SKM-1 (cell line): Measurements from ENCODE around the gene TAOK2.
"Not testable (repeated sequence)": the region's sequence is repeated elsewhere in the genome, so short reads cannot be mapped to it uniquely, and the experiment has no call there.

Experiments used
- DNase-seq: peaks from one replicate; lab custom pipeline; 2025; ENCODE audit not compliant: unreplicated experiment; lab: John Stamatoyannopoulos, UW

TAOK2 gene

DNA sequence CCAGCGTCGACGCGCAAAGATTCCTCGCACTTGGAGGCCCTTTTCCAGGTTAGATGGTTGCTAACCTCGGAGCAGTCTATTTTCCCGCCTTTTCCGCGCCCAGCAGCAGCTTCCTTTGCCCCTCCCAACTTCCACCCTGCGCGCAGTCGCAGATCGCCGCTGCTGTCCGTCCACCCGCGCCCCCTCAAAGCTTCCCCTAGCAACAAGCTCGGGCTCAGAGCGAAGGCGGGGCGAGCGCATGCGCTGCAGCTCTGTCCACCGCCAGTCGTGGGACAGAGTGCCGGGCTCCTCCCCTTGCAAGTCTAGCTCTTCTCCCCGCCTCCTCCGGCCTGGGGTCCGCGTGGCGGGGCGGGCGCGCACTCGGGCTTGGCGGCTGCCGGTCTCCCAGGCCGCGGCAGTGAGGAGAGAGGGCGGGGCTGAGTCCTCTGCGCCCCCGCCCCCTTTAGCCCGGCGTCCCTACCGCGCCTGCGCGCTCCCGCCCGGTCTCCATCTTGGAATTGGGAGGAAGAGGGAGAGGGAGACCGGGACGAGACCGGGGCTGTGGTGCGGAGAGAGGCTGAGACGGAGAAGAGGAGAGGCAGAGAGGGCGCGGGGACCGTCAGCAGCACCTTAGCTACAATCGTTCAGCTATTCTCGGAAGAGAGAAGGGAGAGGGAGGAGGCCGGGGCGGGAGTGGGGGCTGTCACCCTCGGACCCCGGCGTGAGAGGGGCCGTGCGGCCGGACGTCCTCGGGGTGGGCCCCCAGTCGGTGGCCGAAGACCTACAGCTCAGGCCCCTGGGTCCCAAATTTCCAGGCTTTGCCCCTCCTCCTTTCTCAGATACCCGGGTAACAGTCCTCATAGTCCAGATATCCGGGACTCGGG is at the start of gene TAOK2:
Gene TAOK2 (plus strand): TSS at position 485 of the 863 bp plus-strand sequence. CDS start 3,905 bp downstream, outside the sequence.
- DNase-seq = peak; percentile 97

DNA sequence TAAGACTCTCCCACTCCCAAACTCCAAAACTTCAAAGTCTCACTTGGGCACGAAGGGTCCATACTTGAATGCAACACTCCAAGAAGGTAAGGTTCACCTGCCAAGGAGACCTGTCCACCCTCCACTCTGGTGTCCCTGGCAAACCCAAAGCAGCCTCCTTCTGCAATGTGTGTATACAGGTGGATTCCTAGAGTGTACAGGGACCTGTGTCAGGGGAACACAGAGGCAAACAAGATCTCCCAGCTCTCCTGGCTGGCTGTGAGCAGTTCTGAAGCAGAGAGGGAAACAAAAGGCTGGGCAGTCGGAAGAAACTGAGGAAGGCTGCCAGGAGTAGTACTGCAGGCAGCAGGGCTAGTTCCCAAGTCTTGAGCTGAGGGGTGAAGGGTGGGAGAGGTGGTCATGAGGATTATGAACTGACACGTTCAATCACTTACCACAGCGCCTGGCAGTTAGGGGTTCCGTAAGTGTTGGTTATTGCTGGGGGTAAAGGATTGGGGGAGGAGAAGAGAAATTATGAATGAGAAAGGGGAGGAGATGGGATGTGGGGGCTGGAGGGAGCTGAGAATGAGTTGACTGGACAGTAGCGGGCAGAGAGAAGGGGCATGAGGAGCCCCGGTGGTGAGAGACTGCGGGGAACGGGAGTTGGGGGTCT is 48.4 kb upstream of the TAOK2 start:
- DNase-seq = no peak

DNA sequence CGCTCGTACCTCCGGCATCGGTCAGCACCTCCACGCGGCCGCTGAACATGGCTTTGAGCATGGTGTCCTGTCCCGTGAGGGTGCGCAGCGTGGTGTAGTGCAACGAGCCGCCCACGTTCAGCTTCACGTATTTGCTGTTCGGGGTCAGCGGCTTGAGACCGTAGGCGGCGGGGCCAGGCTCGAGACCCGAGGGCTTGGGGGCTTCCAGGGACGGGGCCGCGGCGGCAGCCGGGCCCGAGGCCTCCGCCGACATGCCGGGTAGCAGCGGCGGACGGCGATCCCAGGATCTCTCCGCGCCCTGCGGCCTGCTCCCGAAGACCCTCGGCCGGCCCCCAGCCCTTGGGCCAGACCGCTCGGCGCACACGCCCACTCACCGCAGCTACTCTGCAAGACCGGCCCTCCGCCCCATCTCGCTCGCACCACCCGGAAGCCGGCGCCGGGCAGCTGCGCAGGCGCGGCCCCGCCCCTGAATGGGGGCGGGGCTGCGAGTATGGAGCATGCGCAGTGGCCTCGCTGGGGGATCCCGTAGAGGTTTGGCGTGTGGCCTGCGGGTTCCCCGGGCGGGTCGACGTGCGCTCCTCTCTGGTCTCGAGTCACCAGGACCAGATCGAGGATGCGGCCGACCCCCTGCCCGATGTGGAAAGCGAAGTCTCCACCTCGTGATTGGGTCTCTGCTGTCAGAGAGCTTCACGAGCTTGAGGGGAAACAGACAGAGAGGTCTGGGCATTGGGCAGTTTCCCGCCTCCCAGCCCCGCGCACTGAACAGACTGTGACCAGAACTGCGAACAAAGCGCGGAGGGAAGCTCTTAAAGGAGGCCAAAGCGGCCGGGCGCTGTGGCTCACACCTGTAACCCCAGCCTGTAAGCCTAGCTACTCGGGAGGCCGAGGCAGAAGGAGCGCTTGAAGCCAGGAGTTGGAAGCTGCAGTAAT is 47.6 kb upstream of the TAOK2 start, which contains the start of gene KCTD13:
Gene KCTD13 (minus strand): TSS at position 446 of the 930 bp plus-strand sequence. CDS start 193 bp downstream, at position 253.
- peak; percentile 78 for DNase-seq

DNA sequence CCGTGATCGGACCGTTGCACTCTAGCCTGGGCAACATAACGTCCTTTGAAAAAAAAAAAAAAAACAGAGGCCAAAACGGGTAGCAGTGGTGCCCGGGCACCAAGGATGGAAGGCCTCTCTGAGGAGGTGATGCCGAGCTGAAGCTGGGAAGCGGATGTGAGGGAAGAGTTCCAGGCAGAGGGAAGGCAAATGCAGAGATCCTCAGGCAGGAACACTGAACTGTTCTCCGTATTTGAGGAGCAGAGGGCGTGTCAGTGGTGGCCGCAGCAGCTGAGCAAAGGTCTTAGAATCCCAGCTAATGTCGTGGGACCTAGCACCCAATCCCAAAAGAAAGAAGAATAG is 47.0 kb upstream of the TAOK2 start:
- no peak for DNase-seq

DNA sequence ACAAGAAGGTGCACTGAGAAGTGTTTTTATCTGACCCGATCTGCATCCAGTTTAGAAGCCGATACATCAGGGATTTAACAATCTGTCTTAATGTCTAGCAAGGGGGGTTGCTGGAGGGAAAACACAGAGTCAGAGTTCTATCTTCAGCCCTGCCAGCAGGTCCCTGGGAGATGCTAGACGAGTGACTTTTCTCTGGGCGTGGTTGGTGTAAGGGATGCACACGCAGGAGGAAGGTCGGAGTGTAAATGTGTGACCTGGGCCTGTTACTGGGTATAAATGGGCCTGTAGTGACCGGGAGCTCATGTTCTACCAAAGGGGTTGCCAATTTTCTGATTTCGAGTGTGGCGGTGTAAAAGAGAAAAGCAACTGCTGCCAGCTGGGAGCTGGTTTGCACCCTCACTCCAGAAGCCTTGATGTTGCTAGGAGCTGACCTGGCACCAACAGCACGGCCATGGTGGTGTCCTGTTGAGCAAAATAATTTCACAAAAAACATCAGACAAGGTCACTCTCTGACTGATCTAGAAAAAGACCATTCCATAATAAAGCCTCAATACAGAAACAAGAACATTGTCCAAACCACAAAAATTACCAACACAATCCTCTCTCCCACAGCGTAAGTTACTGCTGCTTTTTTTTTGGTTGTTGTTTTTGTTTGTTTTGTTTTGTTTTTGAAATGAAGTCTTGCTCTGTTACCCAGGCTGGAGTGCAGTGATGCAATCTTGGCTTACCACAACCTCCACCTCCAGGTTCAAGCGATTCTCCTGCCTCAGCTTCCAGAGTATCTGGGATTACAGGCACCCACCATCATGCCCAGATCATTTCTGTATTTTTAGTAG is 46.4 kb upstream of the TAOK2 start:
- DNase-seq = no peak

DNA sequence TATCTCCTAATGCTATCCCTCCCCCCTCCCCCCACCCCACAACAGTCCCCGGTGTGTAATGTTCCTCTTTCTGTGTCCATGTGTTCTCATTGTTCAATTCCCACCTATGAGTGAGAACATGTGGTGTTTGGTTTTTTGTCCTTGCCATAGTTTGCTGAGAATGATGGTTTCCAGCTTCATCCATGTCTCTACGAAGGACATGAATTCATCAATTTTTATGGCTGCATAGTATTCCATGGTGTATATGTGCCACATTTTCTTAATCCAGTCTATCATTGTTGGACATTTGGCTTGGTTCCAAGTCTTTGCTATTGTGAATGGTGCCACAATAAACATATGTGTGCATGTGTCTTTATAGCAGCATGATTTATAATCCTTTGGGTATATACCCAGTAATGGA is 41.9 kb upstream of the TAOK2 start:
- DNase-seq = not testable (repeated sequence)

DNA sequence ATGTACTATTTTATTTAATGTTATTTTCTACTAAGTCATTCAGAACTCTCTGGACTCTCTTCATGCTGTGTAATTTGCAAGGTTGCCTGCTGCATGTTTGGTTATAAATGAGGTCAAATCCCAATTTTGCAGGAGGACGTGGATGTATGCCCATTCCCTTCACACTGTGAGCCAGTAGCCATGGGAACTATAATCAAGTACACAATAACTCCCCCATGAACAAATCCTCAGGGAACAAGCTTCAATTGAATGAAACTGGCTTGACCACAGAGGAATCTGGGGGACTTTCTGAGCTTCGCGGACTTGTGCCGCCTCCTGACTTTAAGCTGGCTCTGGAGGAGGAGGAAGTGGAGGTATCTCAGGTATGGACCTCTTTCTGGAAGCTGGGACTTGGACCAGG is 33.0 kb upstream of the TAOK2 start:
- DNase-seq = no peak

DNA sequence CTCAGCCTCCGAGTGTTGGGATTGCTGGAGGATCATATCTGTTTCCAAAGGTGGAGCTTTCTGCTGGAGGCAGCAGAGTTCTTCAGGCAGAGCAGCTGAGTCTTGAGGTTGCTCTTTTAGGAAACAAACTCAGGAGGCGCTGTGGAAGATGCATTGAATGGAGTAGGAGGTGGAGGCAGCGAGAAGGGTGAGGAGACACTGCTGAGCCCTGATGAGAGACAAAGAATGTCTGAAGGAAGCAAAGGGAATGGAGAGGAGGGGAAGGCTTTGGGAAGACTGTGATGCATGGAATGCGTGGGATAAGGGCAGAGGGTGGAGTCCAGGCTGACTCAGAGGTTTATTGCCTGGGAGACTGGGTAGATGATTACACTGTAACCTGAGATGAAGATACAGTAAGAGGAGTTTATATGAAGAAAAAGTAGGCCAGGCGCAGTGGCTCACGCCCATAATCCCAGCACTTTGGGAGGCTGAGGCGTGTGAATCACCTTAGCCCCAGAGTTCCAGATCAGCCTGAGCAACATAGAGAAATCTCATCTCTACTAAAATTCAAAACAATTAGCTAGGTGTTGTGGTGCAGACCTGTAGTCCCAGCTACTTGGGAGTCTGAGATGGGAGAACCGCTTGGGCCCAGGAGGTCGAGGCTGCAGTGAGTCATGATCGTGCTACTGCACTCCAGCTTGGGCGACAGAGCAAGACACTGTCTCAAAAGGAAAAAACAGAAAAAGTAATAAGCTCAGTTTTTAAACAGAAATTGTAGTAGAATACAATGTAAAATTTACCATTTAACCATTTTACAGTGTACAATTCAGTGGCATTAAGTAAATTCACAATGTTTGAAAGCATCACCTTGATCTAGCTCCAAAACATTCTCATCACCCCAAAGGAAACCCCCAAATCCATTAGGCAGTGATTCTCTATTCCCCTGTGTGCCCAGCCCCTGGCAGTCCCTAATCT is 29.5 kb upstream of the TAOK2 start:
- no peak for DNase-seq

DNA sequence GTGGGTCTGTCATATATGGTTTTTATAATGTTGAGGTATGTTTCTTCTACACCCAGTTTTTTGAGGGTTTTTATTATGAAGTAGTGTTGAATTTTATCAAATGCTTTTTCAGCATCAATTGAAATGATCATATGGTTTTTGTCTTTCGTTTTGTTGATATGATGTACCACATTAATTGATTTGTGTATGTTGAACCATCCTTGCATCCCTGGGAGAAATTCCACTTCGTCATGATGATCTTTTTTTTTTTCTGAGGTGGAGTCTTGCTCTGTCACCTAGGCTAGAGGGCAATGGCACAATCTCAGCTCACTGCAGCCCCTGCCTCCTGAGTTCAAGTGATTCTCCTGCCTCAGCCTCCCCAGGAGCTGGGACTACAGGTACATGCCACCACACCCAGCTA is 25.8 kb upstream of the TAOK2 start:
- DNase-seq = no peak

DNA sequence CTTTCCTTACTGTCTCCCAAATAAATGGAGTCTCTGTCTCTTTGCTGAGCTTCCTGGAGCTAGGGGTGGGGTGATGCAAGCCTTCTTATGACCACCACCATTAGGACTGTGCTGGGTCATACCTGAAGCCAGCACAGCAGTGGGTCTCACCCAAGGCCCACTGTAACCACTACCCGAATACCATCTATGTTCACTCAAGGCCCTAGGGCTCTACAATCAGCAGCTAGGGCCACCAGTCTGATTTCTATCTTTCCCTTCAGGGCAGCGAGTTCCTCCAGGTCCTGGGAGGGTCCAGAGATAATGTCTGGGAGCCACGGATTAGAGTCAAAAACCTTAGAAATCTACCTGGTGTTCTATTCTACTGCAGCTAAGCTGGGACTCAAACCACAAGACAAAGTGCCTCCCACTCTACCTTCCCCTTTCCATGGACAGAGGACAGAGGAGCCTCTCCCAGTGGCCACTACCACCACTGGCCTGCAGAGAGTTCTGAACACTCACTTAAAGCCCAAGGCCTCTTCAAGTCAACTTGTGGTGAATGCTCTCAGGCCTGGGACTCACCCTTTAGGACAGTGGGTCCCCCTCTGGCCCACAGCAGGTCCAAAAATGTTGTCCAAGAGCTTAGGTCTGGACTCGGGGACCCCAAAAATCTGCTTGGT is 22.7 kb upstream of the TAOK2 start:
- no peak for DNase-seq

DNA sequence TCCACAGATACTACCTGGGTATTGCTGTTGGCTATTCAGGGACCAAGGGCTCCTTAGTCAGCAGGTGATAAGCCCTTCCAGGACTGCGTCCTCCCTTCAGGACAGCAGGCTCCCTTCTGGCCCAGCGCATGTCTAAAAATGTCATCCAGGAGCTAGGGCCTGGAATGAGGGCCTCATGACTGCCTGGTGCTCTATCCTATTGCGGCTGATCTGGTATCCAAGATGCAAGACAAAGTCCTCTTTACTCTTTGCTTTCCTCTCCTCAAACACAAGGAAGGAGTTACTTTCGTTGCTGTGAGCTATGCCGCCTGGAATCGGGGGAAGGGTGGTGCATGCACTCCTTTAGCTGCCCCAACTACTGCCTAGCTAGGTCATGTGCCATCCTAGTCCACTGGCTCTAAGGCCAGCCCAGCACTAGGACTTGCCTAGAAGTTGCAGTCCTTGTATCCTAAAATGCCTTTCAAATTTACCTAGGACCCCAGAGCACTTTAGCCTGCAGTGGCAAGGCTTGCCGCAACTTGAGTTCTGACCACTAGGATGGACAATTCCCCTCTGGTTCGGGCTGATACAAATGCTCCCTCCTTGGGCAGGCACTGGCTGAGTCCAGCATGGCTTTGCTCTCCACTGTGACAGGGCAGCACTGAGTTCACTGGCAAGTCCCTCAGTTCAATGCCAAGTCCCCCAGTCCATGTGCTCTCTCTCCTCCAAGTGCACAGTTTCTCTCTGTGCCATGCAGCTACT is 21.9 kb upstream of the TAOK2 start:
- no peak for DNase-seq

DNA sequence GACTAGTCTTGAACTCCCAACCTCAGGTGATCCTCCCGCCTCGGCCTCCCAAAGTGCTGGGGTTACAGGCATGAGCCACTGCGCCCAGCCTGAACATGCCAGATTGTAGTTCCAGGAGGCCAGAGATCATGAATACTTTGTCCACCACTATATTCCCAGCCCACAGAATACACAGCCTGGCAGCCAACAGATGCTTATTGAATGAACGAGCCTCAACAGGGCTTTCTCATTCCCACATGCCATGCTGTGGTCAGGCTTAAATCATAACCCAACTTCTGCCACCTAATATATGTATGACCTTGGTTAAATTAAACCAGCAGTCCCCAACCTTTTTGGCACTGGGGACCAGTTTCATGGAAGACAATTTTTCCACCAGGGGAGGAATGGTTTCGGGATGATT is 14.9 kb upstream of the TAOK2 start:
- DNase-seq = no peak

DNA sequence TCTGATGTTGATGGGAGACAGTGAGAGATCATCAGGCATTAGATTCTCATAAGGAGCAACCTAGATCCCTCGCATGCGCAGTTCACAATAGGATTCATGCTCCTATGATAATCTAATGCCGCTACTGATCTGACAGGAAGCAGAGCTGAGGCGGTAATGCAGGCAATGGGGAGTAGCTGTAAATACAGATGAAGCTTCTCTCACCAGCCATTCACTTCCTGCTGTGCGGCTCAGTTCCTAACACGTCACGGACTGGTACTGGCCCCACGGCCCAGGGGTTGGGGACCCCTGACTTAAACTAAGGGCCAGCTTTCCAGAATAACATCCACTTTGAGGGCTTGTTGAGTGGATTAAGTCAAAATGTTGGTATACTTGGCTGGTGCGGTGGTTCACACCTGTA is 14.4 kb upstream of the TAOK2 start:
- DNase-seq = no peak

DNA sequence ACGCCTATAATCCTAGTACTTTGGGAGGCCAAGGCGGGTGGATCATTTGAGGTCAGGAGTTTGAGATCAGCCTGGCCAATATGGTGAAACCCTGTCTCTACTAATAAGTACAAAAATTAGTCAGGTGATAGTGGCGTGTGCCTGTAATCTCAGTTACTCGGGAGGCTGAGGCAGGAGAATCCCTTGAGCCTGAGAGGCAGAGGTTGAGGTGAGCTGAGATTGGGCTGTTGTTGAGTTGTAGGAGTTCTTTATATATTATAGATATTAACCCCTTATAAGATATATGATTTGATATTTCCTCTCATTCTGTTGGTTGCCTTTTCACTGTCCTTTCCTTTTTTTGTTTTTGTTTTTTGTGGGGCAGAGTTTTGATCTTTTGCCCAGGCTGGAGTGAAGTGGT is 13.8 kb upstream of the TAOK2 start:
- DNase-seq = not testable (repeated sequence)

DNA sequence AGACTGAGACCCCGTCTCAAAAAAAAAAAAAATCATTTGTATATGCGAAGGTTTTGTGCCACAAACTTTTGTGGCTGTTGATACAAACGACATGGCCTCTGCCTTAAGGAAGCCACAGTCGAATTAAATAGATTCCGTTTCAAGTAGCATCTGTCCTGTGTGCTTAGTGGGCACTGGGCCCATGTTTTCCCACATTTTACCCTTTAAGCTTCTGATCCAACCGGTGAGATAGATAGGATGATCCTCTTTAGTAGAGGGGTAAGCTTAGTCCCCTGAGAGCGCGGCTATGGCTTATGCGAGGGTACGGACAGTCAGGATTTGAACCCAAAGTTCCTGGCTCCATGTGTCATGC is 12.6 kb upstream of the TAOK2 start:
- DNase-seq = no peak

DNA sequence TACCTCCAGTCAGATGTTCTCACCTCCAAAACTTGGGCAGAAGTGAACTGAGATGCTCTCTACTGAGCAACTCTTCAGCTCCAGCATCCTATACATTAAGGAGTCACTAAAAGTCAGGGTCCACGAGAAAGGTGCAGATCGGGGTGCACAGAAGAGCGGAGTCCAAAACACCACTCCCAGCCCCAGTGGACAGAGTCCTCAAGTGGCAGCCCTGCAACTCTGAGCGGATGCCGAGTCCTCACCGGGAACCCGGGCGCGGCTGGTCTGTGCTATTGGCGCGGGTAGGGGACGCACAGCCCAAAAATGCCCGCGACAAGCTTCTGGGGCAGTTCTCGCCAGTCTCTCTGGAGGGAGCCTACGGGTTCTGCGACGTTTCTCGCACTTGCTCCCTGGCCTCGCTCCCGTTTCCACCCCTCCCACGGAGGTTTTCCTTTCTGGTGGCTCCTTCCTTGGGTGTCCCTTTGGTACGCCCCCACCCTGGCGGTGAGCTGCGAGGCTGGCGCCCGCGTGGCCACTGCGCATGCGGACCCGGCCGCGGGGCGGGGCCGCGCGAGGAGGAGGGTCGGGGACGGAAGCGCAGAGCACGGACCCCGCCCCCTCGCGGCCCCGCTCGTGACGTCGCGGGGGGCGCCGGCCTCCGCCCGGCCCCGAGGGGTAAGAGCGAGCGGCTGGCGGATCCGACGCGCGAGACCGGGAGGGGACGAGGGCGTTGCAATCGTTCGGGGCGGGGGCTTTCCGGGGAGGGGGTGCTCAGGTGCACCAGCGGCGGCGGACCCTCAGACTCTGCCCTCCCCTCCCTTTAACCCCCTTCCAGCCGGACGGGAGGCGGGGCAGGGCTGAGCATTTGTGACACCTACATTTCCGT is 12.0 kb upstream of the TAOK2 start, which contains the start of gene TMEM219:
Gene TMEM219 (plus strand): TSS at position 601 of the 865 bp plus-strand sequence. CDS start 1,065 bp downstream, outside the sequence.
- DNase-seq = peak; percentile 69

DNA sequence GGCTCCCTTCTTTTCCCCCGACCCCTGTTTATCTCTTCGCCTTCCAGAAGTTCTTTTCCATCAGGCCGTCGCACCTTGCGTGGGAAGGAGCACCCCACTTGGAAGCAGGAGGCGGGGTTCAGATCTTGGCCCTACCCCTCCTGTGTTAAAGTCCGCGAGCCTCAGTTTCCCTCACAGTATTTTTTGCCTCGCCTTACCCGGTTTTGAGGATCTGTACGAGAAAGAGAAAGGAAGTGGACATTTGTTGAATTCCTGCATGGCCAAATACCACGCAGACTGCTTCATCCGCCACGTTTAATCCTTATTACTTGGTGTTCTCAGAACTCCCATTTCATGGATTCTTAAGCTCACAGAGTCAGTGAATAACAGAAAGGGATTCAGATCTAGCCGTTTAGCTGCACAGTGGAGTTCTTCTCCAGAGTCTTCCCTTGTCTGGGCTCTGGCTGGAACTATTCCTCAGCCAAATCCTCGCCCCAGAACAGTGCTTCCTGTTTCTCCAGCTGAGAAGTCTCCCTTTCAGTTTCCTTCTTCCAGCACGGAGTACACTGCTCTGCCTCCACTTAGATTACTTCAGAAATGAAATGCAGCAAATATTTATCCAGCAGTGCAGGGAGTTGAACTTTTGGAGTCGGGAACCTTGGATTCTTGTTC is 11.2 kb upstream of the TAOK2 start:
- no peak for DNase-seq
